Measurements from ENCODE around the gene MCC.

Gene MCC

DNA sequence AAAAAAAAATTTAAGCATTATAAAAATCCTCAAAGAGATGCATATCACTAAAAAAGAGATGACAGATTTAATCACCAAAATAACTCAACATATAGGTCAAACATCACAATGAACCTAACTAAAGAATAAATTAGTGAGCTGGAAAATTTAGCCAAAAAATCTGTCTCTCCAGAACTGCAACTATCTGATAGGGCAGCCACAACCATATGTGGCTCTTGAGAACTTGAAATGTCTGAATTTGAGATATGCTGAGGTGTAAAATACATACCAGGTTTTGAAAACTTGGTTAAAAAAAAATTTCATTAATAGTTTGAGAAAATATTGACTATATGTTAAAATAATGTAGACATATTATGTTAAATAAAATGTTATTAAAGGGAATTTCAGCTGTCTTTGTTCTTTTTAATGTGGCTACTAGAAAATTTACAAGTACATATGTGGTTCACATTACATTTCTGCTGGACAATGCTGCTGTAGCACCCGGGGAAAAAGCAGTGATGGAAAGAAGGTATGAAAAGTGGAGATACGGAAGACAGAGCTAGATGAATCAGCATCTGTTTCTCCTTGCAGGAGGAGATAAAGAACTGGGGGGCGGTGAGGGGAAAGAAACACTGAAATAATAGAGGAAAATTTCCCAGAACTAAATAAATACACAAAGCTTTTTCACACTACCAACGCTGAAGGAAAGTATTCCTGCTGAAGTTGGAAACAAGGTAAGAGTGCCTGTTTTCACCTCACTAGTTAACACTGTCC is 445.6 kb downstream of the MCC start:
- DNase-seq = no peak

DNA sequence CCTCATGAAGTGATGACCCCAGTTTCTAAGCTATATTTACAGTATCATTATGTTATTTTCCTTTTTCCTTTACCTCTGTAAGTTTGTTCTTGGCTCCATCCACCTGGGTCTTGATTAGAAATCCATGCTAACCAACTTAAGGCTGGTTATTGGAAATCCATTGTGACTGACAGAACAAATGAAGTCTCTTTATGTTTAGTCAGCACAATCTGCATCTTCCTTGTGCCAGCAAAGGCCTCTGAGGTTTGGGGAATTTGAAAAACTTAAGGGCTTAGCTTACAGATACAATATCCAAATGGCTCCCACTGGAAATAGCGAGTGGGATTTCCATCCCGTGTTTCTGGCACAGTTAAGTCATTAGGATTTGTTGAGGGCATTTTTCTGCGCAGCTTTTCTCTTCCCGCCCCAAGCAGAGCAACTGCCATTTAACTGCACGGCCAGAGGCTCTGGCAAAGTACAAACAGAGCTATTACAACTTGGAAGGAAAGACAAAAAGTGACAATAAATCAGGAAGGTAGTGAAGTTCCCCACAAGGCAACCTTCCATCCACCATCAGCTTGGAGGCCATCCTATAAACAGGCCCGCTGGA is 447.5 kb downstream of the MCC start:
- DNase-seq = no peak

- no peak for DNase-seq
These were observed 448.3 kb downstream of the MCC start for GRCh38 chr5:113039934-113040285.

GRCh38 chr5:113039229-113039933 is 448.9 kb downstream of the MCC start:
- no peak for DNase-seq

GRCh38 chr5:113038714-113039113 is 449.5 kb downstream of the MCC start:
- no peak for DNase-seq

DNA sequence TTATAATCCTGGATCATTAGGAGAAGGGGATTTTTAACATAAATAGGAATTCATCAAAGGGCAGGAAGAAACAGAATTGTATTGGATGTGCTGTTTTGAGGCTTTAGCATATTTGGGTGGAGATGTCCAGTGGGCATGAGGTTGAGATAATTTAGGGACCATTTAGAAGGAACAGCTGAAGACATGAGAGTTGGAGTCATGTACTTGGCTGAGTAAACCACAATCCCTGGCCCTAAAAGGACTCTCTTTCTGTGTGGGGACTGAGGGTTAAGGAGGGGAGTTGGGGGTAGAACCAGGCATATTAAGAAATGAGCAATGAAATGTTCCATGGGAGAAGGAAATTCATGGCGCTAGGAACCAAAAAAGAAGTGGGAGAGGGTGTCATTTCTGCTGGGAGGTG is 450.1 kb downstream of the MCC start:
- DNase-seq = no peak

DNA sequence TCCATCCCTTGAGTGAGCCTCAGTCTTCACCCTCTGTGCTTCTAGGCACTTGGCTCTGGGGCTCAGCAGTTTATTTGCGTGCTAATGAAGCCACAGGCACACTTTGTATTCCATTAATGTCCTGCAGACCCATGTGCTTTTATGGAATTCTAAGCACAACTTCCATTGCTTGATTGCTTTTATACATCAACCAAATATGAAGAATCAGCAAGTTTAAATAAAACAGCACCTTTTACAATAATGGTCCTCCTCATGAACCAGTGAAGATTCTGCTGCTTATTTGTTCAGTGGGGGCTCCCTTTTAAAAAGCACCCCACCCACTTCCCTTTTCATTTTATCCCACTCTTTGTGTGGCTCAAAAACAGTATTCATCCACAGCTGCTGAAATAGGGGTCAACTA is 451.4 kb downstream of the MCC start:
- no peak for DNase-seq

- no peak for DNase-seq
These were observed 451.9 kb downstream of the MCC start for GRCh38 chr5:113036321-113036720.

DNA sequence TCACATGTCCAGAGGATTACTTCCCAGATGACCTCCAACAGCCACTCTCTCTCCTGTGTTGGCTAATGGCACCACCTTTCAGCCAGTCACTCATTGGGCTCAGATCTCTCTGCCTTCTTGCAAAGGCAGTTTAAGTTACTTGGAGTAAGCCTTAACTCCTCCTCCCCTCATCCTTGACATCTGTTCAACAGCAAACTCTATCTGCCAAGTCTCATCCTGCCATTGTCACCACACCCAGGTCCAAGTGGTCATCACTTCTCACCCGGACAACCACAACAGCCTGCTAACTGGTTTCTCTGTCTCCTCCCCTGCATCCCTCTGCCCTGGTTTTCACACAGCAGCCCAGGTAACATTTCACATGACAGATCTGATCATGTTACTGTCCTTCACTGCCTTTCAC is 453.2 kb downstream of the MCC start:
- no peak for DNase-seq

DNA sequence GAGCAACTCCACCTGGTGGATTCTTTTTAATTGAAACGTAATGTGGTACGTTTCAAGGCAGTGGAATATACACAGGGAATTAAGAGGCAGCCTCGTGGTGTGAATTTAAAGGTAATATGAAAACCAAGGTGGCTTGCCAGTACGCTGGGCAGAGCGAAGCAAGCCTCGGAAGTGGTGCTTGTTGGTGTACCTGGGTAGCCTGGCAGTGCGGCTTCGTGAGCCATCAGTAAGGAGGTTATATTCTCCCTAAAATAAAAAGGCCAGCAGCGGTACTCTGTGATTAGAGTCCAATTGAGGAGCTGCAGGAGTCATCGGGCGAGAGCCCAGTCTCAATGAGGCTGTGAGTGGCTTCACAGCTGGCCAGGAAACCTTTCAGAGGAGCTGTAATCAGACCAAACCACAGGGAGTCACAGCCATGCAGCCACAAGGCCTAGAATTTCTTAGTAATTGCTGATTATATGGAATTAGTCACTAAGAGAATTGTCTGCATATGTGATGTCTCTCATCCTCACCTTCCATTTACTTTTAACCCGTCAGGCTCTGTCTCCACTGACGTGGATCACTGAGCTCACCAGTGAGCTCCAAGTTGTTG is 454.0 kb downstream of the MCC start:
- no peak for DNase-seq

- no peak for DNase-seq
These were observed 456.7 kb downstream of the MCC start for GRCh38 chr5:113031557-113031956.

DNA sequence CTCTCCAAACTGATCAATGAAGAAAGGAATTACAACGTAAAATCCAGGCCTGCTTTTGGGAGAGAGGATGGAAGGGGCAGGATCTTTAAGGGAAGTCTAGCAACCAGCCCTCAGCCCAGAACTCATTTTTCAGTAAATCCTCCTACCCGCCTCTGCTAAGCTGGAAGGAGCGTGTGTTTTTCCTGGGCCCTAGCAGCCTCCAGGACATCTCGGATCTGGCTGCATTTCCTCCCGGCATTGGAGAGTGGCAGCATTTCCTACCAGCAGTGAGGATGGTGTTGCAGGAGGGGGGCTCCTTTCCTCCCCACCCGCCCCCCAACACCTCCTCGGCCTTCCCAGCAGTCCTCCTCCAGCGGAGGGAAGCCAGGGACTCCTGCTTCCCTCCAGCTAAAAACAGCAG is 457.1 kb downstream of the MCC start:
- no peak for DNase-seq

GRCh38 chr5:113029614-113030013 is 458.6 kb downstream of the MCC start:
- DNase-seq = no peak

DNA sequence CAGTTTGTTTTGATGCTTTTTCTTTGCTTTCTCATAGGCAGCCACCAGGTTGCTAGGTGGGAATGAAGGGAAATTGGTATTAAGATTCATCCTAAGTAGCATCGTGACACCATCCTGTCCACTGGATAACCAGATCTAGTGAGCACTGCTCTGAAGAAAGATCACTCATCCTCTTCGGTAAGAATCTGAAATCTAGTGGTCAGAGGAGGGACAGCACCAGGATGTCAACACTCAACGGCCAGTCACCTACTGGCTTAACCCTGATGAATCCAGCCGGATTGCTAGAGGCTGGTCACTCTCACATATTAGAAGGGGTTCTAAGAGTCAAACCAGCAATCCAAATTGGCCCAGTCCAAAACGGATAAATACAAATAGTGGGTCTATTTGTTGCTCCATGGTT is 460.8 kb downstream of the MCC start:
- DNase-seq = no peak

GRCh38 chr5:113027015-113027414 is 461.2 kb downstream of the MCC start:
- no peak for DNase-seq

DNA sequence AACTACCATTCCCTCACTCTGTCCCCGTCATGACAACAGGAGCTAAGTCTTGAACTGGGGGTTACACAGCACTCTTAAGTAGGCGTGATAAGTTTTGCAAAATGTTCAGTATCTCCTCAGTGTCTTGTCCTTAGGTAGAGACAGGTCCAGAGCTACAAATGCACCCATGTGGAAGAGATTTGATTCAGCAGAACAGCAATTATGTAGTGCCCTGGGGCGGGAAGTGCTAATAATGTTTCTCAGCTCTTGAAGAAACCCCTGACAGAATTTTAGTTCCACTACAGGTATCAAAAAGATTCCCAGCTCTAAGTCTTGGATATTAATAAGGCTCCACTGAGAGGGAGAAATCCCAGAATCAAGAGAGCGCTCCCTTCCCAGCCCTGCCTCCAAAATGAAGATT is 462.0 kb downstream of the MCC start:
- DNase-seq = no peak

DNA sequence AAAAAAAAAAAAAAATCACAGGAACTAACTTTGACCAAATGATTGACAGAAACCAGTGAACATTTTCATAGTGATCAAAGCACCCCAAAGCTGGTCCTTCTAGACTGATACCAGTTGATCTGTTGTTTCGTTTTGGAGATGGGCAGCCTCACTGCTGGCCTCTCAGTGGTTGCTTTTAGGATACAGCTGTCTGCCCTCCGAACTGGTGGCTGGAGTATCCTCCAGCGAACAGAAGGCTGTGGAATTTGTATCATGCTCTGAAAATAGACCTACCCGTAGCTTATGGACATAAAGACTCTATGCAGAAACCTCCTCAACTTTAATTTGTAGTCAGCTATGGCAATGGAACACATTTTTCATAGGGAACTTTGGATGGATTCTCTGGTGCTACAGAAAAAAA is 462.7 kb downstream of the MCC start:
- no peak for DNase-seq

GRCh38 chr5:113024076-113024697 is 464.1 kb downstream of the MCC start:
- no peak for DNase-seq

GRCh38 chr5:113022661-113023060 is 465.6 kb downstream of the MCC start:
- DNase-seq = no peak

DNA sequence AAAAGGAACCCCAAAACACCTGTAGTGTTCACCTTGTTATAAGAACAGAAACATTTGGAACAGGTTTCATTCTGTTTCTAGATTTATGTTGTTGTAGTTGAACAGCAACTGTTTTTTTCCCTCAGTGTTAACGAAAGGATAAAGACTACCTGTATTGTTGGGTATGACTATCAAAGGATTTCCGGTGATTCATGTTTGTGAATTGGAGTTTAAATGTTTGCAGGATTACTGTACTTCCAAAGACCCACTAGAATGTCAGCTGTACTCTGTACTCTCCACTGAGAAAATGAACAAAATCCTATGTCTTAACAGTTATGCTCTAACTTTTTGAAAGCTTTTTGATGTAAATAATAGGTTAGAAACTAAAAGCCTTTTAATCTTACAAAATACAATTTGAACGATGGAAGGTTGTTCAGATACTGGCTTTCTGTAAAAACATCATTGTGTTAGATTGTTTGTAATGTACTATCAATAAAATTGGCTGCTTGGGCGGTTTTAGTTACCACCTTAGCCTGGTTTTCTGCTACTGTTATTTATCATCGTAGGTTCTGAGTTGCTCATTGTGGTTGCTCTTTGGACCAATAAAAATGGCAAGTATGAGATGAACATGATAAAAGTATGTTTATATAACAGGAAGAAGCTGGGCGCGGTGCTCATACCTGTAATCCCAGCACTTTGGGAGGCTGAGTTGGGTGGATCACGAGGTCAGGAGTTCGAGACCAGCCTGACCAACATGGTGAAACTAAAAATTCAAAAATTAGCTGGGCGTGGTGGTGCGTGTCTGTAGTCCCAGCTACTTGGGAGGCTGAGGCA is 467.6 kb downstream of the MCC start:
- no peak for DNase-seq

DNA sequence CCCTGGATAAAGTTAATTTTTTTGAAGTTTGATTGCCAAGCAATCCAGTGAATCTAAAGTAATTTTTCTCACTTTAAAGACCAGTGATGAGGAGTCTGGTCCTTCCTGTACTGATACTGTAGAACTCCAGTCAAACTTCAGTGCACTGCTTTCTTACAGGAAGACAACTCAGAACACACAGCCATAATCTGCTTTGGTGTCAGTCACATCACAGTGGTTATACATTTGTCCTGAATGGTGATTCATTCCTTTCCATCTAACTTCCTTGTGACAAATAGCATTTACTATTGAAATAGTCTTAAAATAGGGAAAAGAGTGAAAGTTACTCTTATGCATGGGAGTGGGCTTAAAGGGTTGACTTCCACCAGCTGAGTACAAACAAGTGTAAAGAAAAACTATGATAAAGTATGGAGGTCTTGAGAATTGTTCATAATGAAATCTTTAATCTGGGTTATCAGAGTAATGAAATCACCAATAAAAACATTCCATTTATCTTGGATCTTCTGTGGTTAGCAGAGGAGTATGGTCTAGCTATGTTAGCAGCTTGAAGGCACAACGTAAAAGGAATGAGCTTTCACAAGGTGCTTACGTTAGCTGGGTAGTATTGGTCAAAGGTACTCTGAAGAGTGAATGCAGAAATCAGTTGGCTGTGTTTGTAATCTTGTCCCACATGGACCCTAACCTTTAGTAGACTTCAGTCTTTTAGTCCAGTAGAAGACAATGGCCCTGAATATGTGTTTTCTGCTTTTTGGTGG is 470.2 kb downstream of the MCC start:
- DNase-seq = no peak

DNA sequence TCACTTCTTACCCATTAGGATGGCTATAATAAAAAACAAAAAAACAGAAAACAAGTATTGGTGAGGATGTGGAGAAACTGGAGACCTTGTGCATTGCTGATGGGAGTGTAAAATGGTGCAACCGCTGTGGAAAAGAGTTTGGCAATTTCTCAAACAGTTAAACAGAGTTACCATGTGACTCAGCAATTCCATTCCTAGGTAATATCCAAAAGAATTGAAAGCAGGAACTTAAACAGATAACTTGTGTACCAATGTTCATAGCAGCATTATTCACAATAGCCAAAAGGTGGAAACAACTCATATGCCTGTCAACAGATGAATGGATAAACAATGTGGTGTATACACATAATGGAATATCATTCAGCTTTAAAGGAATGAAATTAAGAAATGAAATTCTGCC is 482.8 kb downstream of the MCC start:
- no peak for DNase-seq

All from activated gamma-delta T cell (primary cell).